ENCODE data around the gene ENTPD3. TPM values are rescaled to one million over a fixed set of nuclear protein-coding genes. Genes with fewer than 3 reads are reported as not detected.

ENTPD3 gene
- total and polyA plus RNA-seq, 12 donors = 0.15 to 0.77 (median 0.40) TPM; not detected in 1

- ATAC-seq (no peak), DNase-seq (no peak)
- H3K4me3 ChIP-seq = peak overlapping the region in 9 of 10 donors; percentile 47 to 88 (median 69)
- WGBS, 2 donors = 31 to 36% methylated on average over 6 of the region's 6 CpGs
- peaks cover 0 to 29% (median 12%) of the 10 kb centered on the region in 9 donors for H3K36me3 ChIP-seq
- no peaks in the 10 kb centered on the region for H3K27me3 ChIP-seq
- intact Hi-C loops (cut with DNase I) = loop anchor here in 6 of 10 donors (2.0 to 10.0 kb wide), 9 partner anchors 71 to 1661 kb away; partner anchors contain the start of genes ZNF621 (in 3 of the 6), EIF1B (in 1 of the 6) and ULK4 (in 1 of the 6)
- TF ChIP-seq, protein P1, sequence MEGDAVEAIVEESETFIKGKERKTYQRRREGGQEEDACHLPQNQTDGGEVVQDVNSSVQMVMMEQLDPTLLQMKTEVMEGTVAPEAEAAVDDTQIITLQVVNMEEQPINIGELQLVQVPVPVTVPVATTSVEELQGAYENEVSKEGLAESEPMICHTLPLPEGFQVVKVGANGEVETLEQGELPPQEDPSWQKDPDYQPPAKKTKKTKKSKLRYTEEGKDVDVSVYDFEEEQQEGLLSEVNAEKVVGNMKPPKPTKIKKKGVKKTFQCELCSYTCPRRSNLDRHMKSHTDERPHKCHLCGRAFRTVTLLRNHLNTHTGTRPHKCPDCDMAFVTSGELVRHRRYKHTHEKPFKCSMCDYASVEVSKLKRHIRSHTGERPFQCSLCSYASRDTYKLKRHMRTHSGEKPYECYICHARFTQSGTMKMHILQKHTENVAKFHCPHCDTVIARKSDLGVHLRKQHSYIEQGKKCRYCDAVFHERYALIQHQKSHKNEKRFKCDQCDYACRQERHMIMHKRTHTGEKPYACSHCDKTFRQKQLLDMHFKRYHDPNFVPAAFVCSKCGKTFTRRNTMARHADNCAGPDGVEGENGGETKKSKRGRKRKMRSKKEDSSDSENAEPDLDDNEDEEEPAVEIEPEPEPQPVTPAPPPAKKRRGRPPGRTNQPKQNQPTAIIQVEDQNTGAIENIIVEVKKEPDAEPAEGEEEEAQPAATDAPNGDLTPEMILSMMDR (IDR thresholded peaks at IDR 0.05) = no peak
- peak overlapping the region in 8 of 10 donors; percentile 88 to 98 (median 94) for H3K27ac ChIP-seq
- peaks cover 8 to 42% (median 36%) of the 10 kb centered on the region in 9 donors for H3K4me1 ChIP-seq
- H3K9me3 ChIP-seq = no peaks in the 10 kb centered on the region
Observed at GRCh38 chr3:40453933-40454332, 66.9 kb downstream of the ENTPD3 start.

GRCh38 chr3:40455328-40455727 lies 68.3 kb downstream of the ENTPD3 start:
- peaks cover 8 to 56% (median 41%) of the 10 kb centered on the region in 9 donors for H3K4me1 ChIP-seq
- no peak for ATAC-seq
- TF ChIP-seq, protein P1 (IDR thresholded peaks at IDR 0.05) = no peak

DNA sequence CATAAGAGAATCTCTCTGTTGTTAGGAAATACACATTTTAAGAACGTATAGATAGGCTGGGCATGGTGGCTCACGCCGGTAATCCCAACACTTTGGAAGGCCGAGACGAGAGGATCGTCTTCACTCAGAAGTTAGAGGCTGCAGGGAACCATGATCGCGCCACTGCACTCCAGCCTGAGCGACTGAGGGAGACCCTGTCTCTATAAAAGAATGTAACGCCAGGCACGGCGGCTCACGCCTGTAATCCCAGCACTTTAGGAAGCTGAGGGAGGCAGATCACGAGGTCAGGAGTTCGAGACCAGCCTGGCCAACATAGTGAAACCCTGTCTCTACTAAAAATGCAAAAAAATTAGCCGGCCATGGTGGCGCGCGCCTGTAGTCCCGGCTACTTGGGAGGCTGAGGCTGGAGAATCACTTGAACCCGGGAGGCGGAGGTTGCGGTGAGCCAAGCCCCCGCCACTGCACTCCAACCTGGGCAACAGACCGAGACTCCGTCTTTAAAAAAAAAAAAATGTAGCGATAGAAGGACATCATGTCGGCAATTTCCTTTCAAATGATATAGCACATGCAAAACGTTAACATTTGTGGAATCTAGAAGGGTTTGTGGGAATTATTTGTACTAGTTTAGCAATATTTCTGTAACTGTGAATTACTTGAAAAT lies 69.4 kb downstream of the ENTPD3 start:
- Histone ChIP-seq H3K4me3 (peak overlapping the region; percentile 69 to 99 (median 91)), H3K27ac (peak overlapping the region; percentile 83 to 96 (median 91)), H3K27me3 (no peaks in the 10 kb centered on the region), H3K9me3 (no peaks in the 10 kb centered on the region), H3K4me1 (peaks cover 8 to 56% (median 41%) of the 10 kb centered on the region in 9 donors), H3K36me3 (peaks cover 0 to 36% (median 25%) of the 10 kb centered on the region in 9 donors)
- 46 to 53% methylated on average over 29 of the region's 29 CpGs for WGBS, 2 donors
- DNase-seq = no peak
- intact Hi-C loops (cut with DNase I) = loop anchor here in 8 of 10 donors (5.0 to 10.0 kb wide), 8 partner anchors 51 to 1658 kb away; partner anchors contain the start of genes ZNF621 (in 4 of the 8), ULK4 (in 1 of the 8) and ZNF620 (in 1 of the 8)
- ATAC-seq = no peak
- TF ChIP-seq, protein P1 (IDR thresholded peaks at IDR 0.05) = no peak

More at GRCh38 chr3:40455328-40455727, 68.3 kb downstream of the ENTPD3 start:
- H3K36me3 ChIP-seq = peaks cover 0 to 33% (median 23%) of the 10 kb centered on the region in 9 donors
- H3K4me3 ChIP-seq = no peak overlapping the region
- H3K27ac ChIP-seq = no peak overlapping the region
- WGBS, 2 donors = 85 to 89% methylated on average over 4 of the region's 4 CpGs
- H3K9me3 ChIP-seq = no peaks in the 10 kb centered on the region
- no peaks in the 10 kb centered on the region for H3K27me3 ChIP-seq
- no peak for DNase-seq
- intact Hi-C loops (cut with DNase I) = loop anchor here in 8 of 10 donors (5.0 to 10.0 kb wide), 8 partner anchors 52 to 1659 kb away; partner anchors contain the start of genes ZNF621 (in 4 of the 8), ULK4 (in 1 of the 8) and ZNF620 (in 1 of the 8)
